Heart left ventricle (tissue), 16 donors: ENCODE measurements around the gene SIK1. TPM values are rescaled to one million over a fixed set of nuclear protein-coding genes. Genes with fewer than 3 reads are reported as not detected.
A peak's percentile ranks its signal among the peaks of the same experiment; 100 is the strongest.
"Not testable (repeated sequence)": the region's sequence is repeated elsewhere in the genome, so short reads cannot be mapped to it uniquely, and the experiment has no call there.

Source experiments
- ATAC-seq, 4 donors: fragments of 200-7000 bp; cut with Tn5 transposase; one replicate each; pipeline ENCODE4 v1.9.1; 2020 to 2022; ENCODE audit warnings: moderate library complexity in 4 of 4, mild to moderate bottlenecking in 3 of 4, moderate number of reproducible peaks in 1 of 4
- DNase-seq, 5 donors: peaks; one replicate each; pipeline ENCODE4 v3.0.0-alpha.2; 2020
- H3K27ac ChIP-seq, 12 donors: fragments of 200-600 bp; sonication (generic) in 4 of 12; one replicate each; pipeline versions ENCODE4 v1.5.0 to v1.8.0; 2016 to 2022; ENCODE audit warnings: mild to moderate bottlenecking in 2 of 12
- H3K27me3 ChIP-seq, 9 donors: fragments of 200-600 bp; sonication (generic) in 2 of 9; one replicate each; pipeline versions ENCODE4 v1.5.1 to v1.8.0; 2016 to 2022; ENCODE audit warnings: mild to moderate bottlenecking in 3 of 9
- H3K36me3 ChIP-seq, 9 donors: fragments of 200-600 bp; sonication (generic) in 2 of 9; one replicate each; pipeline versions ENCODE4 v1.5.0 to v1.8.0; 2018 to 2022; ENCODE audit warnings: mild to moderate bottlenecking in 2 of 9
- H3K4me1 ChIP-seq, 12 donors: fragments of 200-600 bp; sonication (generic) in 4 of 12; one replicate each; pipeline versions ENCODE4 v1.5.0 to v1.8.0; 2016 to 2022; ENCODE audit warnings: mild to moderate bottlenecking in 3 of 12
- H3K4me3 ChIP-seq, 12 donors: fragments of 200-600 bp; sonication (generic) in 4 of 12; one replicate each; pipeline versions ENCODE4 v1.5.0 to v1.8.0; 2017 to 2022; ENCODE audit warnings: mild to moderate bottlenecking in 9 of 12, moderate library complexity in 4 of 12
- H3K9me3 ChIP-seq, 12 donors: fragments of 200-600 bp; sonication (generic) in 4 of 12; one replicate each; pipeline versions ENCODE4 v1.5.0 to v1.8.0; 2016 to 2022; ENCODE audit warnings: mild to moderate bottlenecking in 1 of 12
- WGBS, 4 donors: extraction: QIAGEN DNeasy Blood & Tissue Kit in 2 of 4; methylation state at CpG; one replicate each; pipeline versions ENCODE4 v1.1.5 to v1.1.7; 2013 to 2018; 5-methylcytosine and 5-hydroxymethylcytosine counted together
- intact Hi-C, 10 donors: fragments of 100-400 bp; cut with DNase I; formaldehyde crosslinking; loops; one replicate each; pipeline versions ENCODE4 v1.11.1 to v1.14.2; 2022
- polyA plus RNA-seq, 2 donors: library from polyadenylated mRNA; stranded (reverse); fragments of 200-250 nt; gene quantifications; one replicate each; pipeline ENCODE4 v1.2.3, GENCODE V29; 2013
- total RNA-seq, 9 donors: library from RNA; depleted of rRNA in 2 of 9; stranded (reverse); fragments of >200 nt in 2 of 9; fragmentation: NEBNext Ultra II Directional in 3 of 9; extraction: Animal tissue kit (Norgen Biotek cat#: 25700) in 3 of 9; gene quantifications; one replicate each; pipeline versions ENCODE4 v1.1.0 to v1.2.4, GENCODE V29; 2016 to 2023
- donor health status: ischemic (EF 13 %, LVEDD 7.1; RV severe dilation, severe dysfunction).
- donor health status: healthy with polysubstance abuse.
- donor health status: DM: no; HTN: yes; CAD: no.
- donor health status: DM: no; HTN: no; CAD: no.
- donor health status: ischemic (EF 25% LVEDD 6.9; RV normal size, moderate dysfunction).
- donor health status: ischemic (EF 25% LVEDD 5.7; RV mildly dilated, moderate dysfunction).
- donor health status: healthy.
- donor health status: DM: yes; HTN: yes; CAD: no.
- donor health status: ischemic (EF 35%, LVEDD 5.7; RV mildly dilated, moderate dysfunction).
- donor health status: nonischemic (EF 11% LVEDD 7.7; RV severe dilation, severe dysfunction).
- donor health status: DM: yes; HTN: yes; CAD: no.
- donor health status: PGD.
- donor health status: ischemic (EF 29% LVEDD 5.4; RV normal size, mild dysfunction).
- donor health status: nonischemic (EF 23%, LVEDD 6.1; RV moderate dilation, normal function).

The SIK1 gene
- total and polyA plus RNA-seq, 11 donors = 0.38 to 53.5 (median 5.4) TPM

- ATAC-seq = peak in 1 of 4 donors; percentile 28
- H3K4me1 ChIP-seq, intact Hi-C loops, H3K36me3 ChIP-seq, H3K4me3 ChIP-seq, H3K9me3 ChIP-seq, H3K27ac ChIP-seq, DNase-seq, H3K27me3 ChIP-seq: not testable (repeated sequence)
- 97% methylated on average over 5 of the region's 27 CpGs; no CpG with 5 or more reads in 3 of the 4 donors for WGBS, 4 donors
Observed at GRCh38 chr21:43410456-43411068, 16.4 kb downstream of the SIK1 start.

- ATAC-seq, H3K27ac ChIP-seq, DNase-seq, H3K4me3 ChIP-seq, H3K4me1 ChIP-seq, H3K9me3 ChIP-seq, intact Hi-C loops, H3K27me3 ChIP-seq, H3K36me3 ChIP-seq: not testable (repeated sequence)
- no CpG with 5 or more reads among the region's 13 CpGs for WGBS, 4 donors
Observed at GRCh38 chr21:43407139-43407538, 19.8 kb downstream of the SIK1 start.

- ATAC-seq, H3K4me3 ChIP-seq, intact Hi-C loops, H3K4me1 ChIP-seq, H3K27me3 ChIP-seq, H3K36me3 ChIP-seq, H3K9me3 ChIP-seq, DNase-seq, H3K27ac ChIP-seq: not testable (repeated sequence)
- no CpG with 5 or more reads among the region's 14 CpGs for WGBS, 4 donors
Observed at GRCh38 chr21:43404450-43404849, 22.5 kb downstream of the SIK1 start.

GRCh38 chr21:43403651-43404430, 23.1 kb downstream of the SIK1 start:
- H3K27me3 ChIP-seq, H3K9me3 ChIP-seq, H3K36me3 ChIP-seq, H3K4me1 ChIP-seq, intact Hi-C loops, ATAC-seq, H3K4me3 ChIP-seq, H3K27ac ChIP-seq: not testable (repeated sequence)
- WGBS, 4 donors = 91 to 95% methylated on average over 4 to 7 of the region's 22 CpGs; no CpG with 5 or more reads in 2 of the 4 donors
- peak in 2 of 5 donors; percentile 1 to 7 for DNase-seq

- ATAC-seq, H3K27me3 ChIP-seq, H3K36me3 ChIP-seq, H3K4me3 ChIP-seq, H3K4me1 ChIP-seq, DNase-seq, H3K9me3 ChIP-seq, intact Hi-C loops, H3K27ac ChIP-seq: not testable (repeated sequence)
- no CpG with 5 or more reads among the region's 11 CpGs for WGBS, 4 donors
Observed at GRCh38 chr21:43401125-43401524, 25.8 kb downstream of the SIK1 start.

- WGBS, 4 donors = no CpG with 5 or more reads among the region's 15 CpGs
- H3K36me3 ChIP-seq, H3K9me3 ChIP-seq, H3K27ac ChIP-seq, intact Hi-C loops, DNase-seq, H3K4me1 ChIP-seq, H3K27me3 ChIP-seq, H3K4me3 ChIP-seq: not testable (repeated sequence)
- ATAC-seq = peak in 3 of 4 donors; percentile 25 to 67 (median 33)
Observed at GRCh38 chr21:43399595-43400015, 27.3 kb downstream of the SIK1 start.

GRCh38 chr21:43399136-43399535, 27.8 kb downstream of the SIK1 start:
- peak in 1 of 4 donors; percentile 22 for ATAC-seq
- H3K4me1 ChIP-seq, H3K36me3 ChIP-seq, intact Hi-C loops, H3K9me3 ChIP-seq, H3K27me3 ChIP-seq, H3K4me3 ChIP-seq, H3K27ac ChIP-seq, DNase-seq: not testable (repeated sequence)
- WGBS, 4 donors = no CpG with 5 or more reads among the region's 28 CpGs

GRCh38 chr21:43398533-43398932, 28.4 kb downstream of the SIK1 start:
- H3K36me3 ChIP-seq, H3K4me3 ChIP-seq, H3K4me1 ChIP-seq, intact Hi-C loops, H3K27ac ChIP-seq, H3K9me3 ChIP-seq, H3K27me3 ChIP-seq, DNase-seq: not testable (repeated sequence)
- ATAC-seq = peak in 1 of 4 donors; percentile 28
- no CpG with 5 or more reads among the region's 12 CpGs for WGBS, 4 donors

- H3K27ac ChIP-seq, H3K4me1 ChIP-seq, ATAC-seq, H3K27me3 ChIP-seq, H3K9me3 ChIP-seq, intact Hi-C loops, H3K4me3 ChIP-seq, DNase-seq, H3K36me3 ChIP-seq: not testable (repeated sequence)
- WGBS, 4 donors = no CpG with 5 or more reads among the region's 3 CpGs
Observed at GRCh38 chr21:43398000-43398399, 28.9 kb downstream of the SIK1 start.

- intact Hi-C loops, H3K4me3 ChIP-seq, H3K27me3 ChIP-seq, DNase-seq, H3K36me3 ChIP-seq, H3K4me1 ChIP-seq, H3K9me3 ChIP-seq, H3K27ac ChIP-seq, ATAC-seq: not testable (repeated sequence)
- WGBS, 4 donors = no CpG with 5 or more reads among the region's 15 CpGs
Observed at GRCh38 chr21:43397439-43397808, 29.5 kb downstream of the SIK1 start.

- ATAC-seq, H3K36me3 ChIP-seq, H3K27me3 ChIP-seq, H3K4me3 ChIP-seq, H3K4me1 ChIP-seq, H3K27ac ChIP-seq, DNase-seq, H3K9me3 ChIP-seq, intact Hi-C loops: not testable (repeated sequence)
- WGBS, 4 donors = no CpG with 5 or more reads among the region's 27 CpGs
Observed at GRCh38 chr21:43396788-43397438, 30.0 kb downstream of the SIK1 start.
